Epithelial cell of proximal tubule (primary cell): Measurements from ENCODE around the gene UBAP1L. TPM values are rescaled to one million over a fixed set of nuclear protein-coding genes. Genes with fewer than 3 reads are reported as not detected.

Experiments used
- DNase-seq: peaks from one replicate; pipeline ENCODE4 v3.0.0-alpha.2; 2011; ENCODE audit warnings: low read depth
- H3K4me3 ChIP-seq: 2 replicates; pipeline ENCODE4 v1.5.1; 2011; ENCODE audit warnings: low read depth, mild to moderate bottlenecking, low read length
- CTCF ChIP-seq: conservative IDR thresholded peaks from 2 replicates; pipeline ENCODE4 v1.5.1; 2012; ENCODE audit warnings: low read depth, mild to moderate bottlenecking, low read length
- total RNA-seq: library from RNA; depleted of rRNA; stranded (reverse); fragments of >200 nt; gene quantifications from 2 replicates; pipeline ENCODE4 v1.2.3, GENCODE V29; 2015

The UBAP1L gene
- total RNA-seq, 1 donor from 2014 or later: 0.23 TPM

DNA sequence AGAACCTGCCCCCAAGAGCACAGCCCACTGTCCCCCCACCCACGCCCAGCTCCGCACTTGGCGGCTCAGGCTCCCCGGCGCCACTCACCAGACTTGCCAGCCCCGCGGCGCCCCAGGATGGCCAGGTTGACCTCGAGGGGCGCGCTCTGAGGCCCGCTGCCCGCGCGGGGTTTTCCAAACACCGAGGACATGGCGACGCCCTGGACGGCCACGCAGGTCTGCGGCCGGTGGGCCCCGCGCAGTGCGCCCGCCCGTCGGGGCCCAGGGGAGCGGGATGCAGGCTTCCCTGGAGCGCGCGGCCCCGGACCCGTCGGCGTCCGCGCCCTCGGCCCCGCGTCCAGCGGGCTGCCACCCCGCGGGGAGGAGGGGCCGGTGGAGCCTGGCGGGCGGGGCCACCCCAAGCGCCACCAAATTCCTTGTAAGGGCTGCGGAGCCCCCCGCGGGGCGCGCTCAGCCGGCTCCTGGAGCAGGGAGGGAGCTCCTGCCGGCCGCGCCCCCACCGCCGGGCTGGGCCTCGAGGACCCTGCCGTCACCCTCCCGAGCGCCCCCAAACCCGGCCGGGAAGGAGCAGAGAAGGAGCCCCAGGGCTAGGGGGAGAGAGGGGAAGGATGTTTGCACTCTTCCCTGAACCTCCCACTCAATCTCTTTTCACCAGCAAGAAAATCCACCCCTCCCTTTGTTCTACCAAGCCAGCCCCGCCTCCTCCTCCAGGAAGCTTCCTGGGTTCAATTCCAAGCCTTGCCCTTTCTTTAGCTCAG is 47.2 kb downstream of the UBAP1L start, which contains the start of gene RASL12:
Gene RASL12 (minus strand): TSS at position 347 of the 758 bp plus-strand sequence. CDS start 156 bp downstream, at position 191.
- H3K4me3 ChIP-seq: no peak within 1 kb of the TSS
- no peak for DNase-seq
- no peak for TF ChIP-seq CTCF

- TF ChIP-seq CTCF: no peak
- H3K4me3 ChIP-seq: no peak overlapping the region
Observed at GRCh38 chr15:65067317-65067644, 47.7 kb downstream of the UBAP1L start.

DNA sequence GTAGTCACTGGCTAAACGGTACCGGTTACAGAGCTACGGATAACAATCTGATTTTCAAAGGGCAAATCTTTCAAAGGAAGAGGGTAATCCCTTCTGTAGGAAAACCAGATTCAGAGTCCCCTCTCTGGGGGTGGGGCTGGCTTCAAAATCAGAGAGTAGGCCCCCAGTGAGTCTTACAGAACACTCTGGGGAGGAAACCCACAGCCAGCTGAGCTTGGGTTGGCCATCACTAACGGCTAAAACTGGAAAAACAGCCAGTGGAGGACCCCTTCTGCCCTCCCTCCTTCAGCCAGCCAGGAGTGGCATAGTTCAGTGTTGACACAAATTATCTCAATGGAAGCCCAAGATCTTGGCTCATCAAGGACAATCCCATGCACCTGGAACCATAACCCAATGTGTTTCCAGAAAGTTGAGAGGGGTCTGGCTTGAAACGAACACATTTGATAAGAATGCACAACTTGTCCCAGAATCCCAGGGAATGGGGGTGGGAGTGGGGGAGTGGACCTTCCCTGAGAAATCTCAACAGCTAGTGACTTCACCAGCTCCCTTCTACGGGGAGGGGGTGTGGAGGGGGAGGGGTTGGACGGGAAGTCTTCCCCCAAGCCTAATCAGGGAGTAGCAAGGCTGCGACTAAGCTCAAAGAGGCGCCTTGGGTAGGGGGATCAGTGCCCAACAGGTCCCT is 48.2 kb downstream of the UBAP1L start:
- no peak overlapping the region for H3K4me3 ChIP-seq
- no peak for DNase-seq
- TF ChIP-seq CTCF: no peak

More at GRCh38 chr15:65067317-65067644, 47.7 kb downstream of the UBAP1L start:
- DNase-seq: no peak

DNA sequence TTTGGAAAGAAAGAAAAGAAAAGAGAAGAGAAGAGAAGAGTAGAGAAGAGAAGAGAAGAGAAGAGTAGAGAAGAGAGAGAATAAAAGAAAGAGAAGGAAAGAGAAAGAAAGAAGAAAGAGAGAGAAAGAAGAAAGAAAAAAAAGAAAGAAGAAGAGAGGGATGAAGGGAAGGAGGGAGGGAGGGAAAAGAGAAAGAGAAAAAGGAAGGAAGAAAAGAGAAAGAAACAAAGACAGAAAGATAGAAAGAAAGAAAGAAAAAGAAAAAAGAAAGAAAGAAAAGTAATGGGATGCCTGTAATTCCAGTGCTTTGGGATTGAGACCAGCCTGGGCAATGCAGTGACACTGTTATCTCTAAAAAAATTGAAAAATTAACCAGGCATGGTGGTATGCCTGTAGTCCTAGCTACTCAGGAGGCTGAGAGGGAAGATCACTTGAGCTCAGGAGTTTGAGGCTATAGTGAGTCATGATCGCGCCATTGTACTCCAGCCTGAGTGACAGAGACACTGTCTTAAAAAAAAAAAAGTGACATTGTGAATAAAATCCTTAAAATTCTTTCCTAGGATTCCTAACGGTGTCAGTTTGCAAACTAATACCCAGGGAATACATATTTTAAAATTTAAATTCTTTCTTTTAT is 48.9 kb downstream of the UBAP1L start:
- no peak for DNase-seq
- TF ChIP-seq CTCF: no peak

GRCh38 chr15:65062726-65063125 is 52.3 kb downstream of the UBAP1L start:
- no peak for TF ChIP-seq CTCF
- no peak for DNase-seq
- H3K4me3 ChIP-seq: no peak overlapping the region

More for the DNA sequence above, 48.9 kb downstream of the UBAP1L start:
- no peak overlapping the region for H3K4me3 ChIP-seq

GRCh38 chr15:65062061-65062460 is 52.9 kb downstream of the UBAP1L start:
- TF ChIP-seq CTCF: no peak
- DNase-seq: no peak
- no peak overlapping the region for H3K4me3 ChIP-seq
